ENCODE measurements around the gene KCNMA1. TPM values are rescaled to one million over a fixed set of nuclear protein-coding genes. Genes with fewer than 3 reads are reported as not detected.
"Not testable (repeated sequence)": the region's sequence is repeated elsewhere in the genome, so short reads cannot be mapped to it uniquely, and the experiment has no call there.

KCNMA1 gene
- total RNA-seq, 1 experiment from 2014 or later, result 6.2 TPM

- DNase-seq (ENCODE audit: low read depth), result peak; percentile 66
- in situ Hi-C loops (cut with HindIII; ENCODE audit: low pct_unique_long_range_greater_than_20kb, low sequenced_read_pairs), result no loop called here
Measured at GRCh38 chr10:77578583-77579227, 58.9 kb downstream of the KCNMA1 start.

- no peak for DNase-seq (ENCODE audit: low read depth)
- in situ Hi-C loops (cut with HindIII; ENCODE audit: low pct_unique_long_range_greater_than_20kb, low sequenced_read_pairs), result no loop called here
Measured at GRCh38 chr10:77577666-77578229, 59.9 kb downstream of the KCNMA1 start.

GRCh38 chr10:77576444-77577032 is 61.1 kb downstream of the KCNMA1 start:
- in situ Hi-C loops (cut with HindIII; ENCODE audit: low pct_unique_long_range_greater_than_20kb, low sequenced_read_pairs), result no loop called here
- DNase-seq (ENCODE audit: low read depth), result no peak

DNA sequence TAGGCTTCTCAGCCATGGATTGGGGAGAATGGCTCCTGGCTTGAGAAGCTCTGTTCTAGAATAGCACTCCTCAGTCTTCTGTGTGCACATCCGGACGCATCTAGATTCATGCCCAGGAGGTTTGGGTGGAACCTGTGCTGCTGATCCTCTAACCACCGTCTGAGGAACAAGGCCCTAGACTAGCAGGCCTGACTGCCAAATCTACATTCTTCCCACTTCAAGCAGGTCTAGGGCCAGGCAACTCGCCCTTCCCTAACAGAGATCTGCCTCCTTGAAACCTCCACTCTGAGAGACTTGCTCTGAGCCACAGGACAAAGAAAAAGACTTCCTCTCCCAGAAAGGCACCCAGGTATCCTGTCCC is 61.6 kb downstream of the KCNMA1 start:
- in situ Hi-C loops (cut with HindIII; ENCODE audit: low pct_unique_long_range_greater_than_20kb, low sequenced_read_pairs), result no loop called here
- DNase-seq (ENCODE audit: low read depth), result no peak

DNA sequence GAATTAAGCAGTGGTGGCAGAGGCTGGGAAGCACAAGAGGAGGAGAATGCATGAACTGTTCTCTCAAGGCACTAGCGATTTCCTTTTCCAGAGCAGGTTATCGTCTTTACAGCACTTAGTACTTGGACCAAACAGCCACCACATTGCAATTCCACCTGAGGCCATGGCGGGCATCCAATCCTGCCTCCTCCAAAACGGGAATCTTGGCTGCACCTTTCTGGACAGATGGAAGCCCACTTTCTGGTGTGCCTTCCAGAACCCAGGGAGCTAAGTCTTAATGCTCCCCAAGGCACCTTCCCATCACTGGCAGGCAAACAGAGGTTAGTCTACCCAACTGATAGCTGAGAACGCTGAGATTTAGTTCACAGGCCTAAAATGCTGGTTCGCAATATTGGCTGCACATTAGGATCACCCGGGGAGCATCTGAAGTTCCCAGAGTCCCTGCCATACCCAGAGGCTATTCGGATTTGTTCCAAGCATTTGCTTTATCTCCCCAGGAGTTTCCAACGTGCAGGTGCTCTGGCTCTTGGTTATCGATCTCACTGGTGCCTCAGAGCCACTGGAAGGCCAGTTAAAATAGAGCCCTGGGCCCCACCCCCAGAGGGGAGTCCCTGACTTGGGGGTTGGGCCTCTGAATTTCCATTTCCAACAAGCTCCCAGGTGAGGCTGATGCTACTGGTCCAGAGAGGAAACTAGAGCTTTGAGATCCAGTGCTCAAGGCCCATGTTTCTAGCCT is 62.2 kb downstream of the KCNMA1 start:
- no peak for DNase-seq (ENCODE audit: low read depth)
- in situ Hi-C loops (cut with HindIII; ENCODE audit: low pct_unique_long_range_greater_than_20kb, low sequenced_read_pairs), result no loop called here

DNA sequence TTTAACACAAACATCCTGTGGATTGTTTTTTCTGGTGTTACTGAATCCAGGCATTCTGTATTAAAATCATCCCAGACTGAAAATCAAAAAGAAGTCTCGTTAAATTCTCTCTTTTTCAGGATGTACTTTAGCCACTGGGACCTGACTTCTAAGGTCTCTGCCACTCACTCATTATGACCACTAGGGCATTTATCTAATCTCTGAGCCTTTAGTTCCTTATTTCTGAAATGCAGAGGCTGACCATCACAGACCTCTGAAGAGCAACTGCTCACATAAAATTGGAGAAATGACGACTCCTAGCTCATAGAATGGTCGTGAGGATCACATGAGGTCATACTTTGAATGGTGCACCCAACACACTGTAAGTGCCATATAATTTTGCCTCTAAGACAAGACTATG is 63.2 kb downstream of the KCNMA1 start:
- in situ Hi-C loops (cut with HindIII; ENCODE audit: low pct_unique_long_range_greater_than_20kb, low sequenced_read_pairs), result no loop called here
- no peak for DNase-seq (ENCODE audit: low read depth)

DNA sequence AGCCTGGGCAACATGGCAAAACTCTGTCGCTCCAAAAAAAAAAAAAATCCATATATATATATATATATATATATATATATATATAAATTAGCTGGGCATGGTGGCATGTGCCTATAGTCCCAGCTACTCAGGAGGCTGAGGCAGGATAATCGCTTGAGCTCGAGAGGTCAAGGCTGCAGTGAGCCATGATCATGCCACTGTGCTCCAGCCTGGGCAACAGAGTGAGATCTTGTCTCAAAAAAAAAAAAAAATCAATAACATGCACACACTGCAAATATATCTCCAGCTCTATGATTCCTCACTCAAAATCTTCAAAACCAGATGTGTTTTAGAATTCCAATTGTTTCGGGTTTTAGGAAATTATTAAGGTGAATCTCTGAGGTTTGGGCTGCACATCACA is 65.1 kb downstream of the KCNMA1 start:
- DNase-seq (ENCODE audit: low read depth); in situ Hi-C loops (cut with HindIII; ENCODE audit: low pct_unique_long_range_greater_than_20kb, low sequenced_read_pairs): not testable (repeated sequence)

GRCh38 chr10:77571490-77571889 is 66.1 kb downstream of the KCNMA1 start:
- DNase-seq (ENCODE audit: low read depth), result no peak
- in situ Hi-C loops (cut with HindIII; ENCODE audit: low pct_unique_long_range_greater_than_20kb, low sequenced_read_pairs), result no loop called here

DNA sequence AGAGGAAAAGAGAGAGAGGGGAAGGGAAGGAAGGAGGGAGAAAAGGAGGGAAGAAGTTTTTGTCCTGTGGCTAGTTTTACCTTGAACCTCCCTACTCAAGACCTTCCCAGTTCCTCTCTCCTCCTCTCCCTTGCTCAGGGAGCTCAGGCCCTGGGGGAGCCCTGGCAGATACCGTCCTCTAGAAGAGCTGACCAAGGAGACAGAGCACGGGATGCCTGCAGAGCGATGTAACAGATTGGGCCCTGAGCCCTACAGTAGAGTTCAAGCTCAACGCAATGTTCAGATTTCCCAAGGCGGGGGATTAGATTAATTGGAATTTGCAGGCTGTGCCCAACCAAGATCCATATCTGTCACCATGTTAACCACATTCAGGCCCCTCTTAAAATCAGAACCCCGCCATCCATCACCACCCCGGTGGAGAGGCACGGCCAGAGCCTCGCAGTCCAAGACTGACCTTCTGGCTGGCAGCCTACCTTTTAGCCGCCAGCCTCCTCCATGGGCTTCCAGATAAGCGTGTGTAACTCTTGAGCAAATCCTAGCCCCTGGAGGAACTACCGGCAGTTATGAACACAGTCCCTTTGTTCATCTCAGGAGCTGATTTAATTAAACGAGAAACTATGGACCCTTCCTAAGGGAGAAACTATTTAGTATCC is 70.6 kb downstream of the KCNMA1 start:
- in situ Hi-C loops (cut with HindIII; ENCODE audit: low pct_unique_long_range_greater_than_20kb, low sequenced_read_pairs), result no loop called here
- DNase-seq (ENCODE audit: low read depth), result no peak

- in situ Hi-C loops (cut with HindIII; ENCODE audit: low pct_unique_long_range_greater_than_20kb, low sequenced_read_pairs), result no loop called here
- no peak for DNase-seq (ENCODE audit: low read depth)
Measured at GRCh38 chr10:77566236-77566635, 71.4 kb downstream of the KCNMA1 start.

- no peak for DNase-seq (ENCODE audit: low read depth)
Measured at GRCh38 chr10:77565590-77566023, 72.0 kb downstream of the KCNMA1 start.

GRCh38 chr10:77564731-77565589 is 72.6 kb downstream of the KCNMA1 start:
- in situ Hi-C loops (cut with HindIII; ENCODE audit: low pct_unique_long_range_greater_than_20kb, low sequenced_read_pairs), result no loop called here
- DNase-seq (ENCODE audit: low read depth), result peak; percentile 14

More at GRCh38 chr10:77565590-77566023, 72.0 kb downstream of the KCNMA1 start:
- in situ Hi-C loops (cut with HindIII; ENCODE audit: low pct_unique_long_range_greater_than_20kb, low sequenced_read_pairs), result no loop called here

GRCh38 chr10:77563638-77564270 is 73.9 kb downstream of the KCNMA1 start:
- in situ Hi-C loops (cut with HindIII; ENCODE audit: low pct_unique_long_range_greater_than_20kb, low sequenced_read_pairs), result no loop called here
- no peak for DNase-seq (ENCODE audit: low read depth)

DNA sequence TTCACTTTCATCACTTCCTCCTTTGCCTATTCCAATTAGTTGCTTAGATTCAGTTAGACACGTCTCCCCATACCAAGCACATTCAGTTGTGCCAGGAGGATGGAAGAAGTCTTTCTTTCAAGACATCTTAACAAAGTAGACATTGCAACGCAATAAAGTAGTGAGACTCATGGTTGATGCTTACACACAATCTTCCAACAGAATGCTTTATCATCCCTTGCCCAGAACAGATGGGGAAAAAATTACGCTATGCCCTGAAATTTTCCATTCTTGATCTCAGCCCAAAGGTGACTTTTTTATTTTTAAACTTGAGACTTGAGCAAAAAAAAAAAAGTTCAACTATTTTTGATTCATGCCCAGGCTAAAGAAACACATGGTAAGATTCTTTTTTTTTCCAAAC is 74.9 kb downstream of the KCNMA1 start:
- in situ Hi-C loops (cut with HindIII; ENCODE audit: low pct_unique_long_range_greater_than_20kb, low sequenced_read_pairs), result no loop called here
- DNase-seq (ENCODE audit: low read depth), result no peak

DNA sequence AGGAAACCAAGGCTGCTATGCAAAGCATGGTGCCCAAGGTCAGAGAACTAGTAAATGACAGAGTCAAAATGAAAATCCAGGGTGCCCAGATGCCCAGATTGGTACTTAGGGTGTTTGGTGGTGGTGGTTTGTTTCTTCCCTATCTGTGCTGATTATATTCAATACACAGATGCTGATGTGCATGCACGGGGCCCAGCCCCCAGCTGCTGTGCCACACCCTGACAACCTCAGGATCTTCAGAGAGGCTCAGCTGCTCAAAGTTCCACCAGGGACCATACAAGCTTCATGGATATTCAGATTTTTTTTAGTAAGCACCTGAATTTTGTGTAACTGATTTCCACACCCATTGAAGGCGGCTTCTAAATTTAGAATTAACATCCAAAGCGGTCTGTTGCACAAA is 75.6 kb downstream of the KCNMA1 start:
- DNase-seq (ENCODE audit: low read depth), result no peak
- in situ Hi-C loops (cut with HindIII; ENCODE audit: low pct_unique_long_range_greater_than_20kb, low sequenced_read_pairs), result no loop called here

- in situ Hi-C loops (cut with HindIII; ENCODE audit: low pct_unique_long_range_greater_than_20kb, low sequenced_read_pairs), result no loop called here
- DNase-seq (ENCODE audit: low read depth), result no peak
Measured at GRCh38 chr10:77560471-77560870, 77.1 kb downstream of the KCNMA1 start.

GRCh38 chr10:77560052-77560451 is 77.6 kb downstream of the KCNMA1 start:
- in situ Hi-C loops (cut with HindIII; ENCODE audit: low pct_unique_long_range_greater_than_20kb, low sequenced_read_pairs), result no loop called here
- no peak for DNase-seq (ENCODE audit: low read depth)
